Measurements from ENCODE around the gene TGIF1. TPM values are rescaled to one million over a fixed set of nuclear protein-coding genes. Genes with fewer than 3 reads are reported as not detected.

Gene TGIF1
- total and polyA plus RNA-seq, 9 of the 15 experiments (the other 6 are each of a cell fraction or from before 2014, with no cell fraction given), result 16.1 to 77.7 (median 44.6) TPM

- TF ChIP-seq RFX7 (CRISPR knock-in tag; IDR thresholded peaks at IDR 0.05), result no peak
- no peak for TF ChIP-seq PHTF2 (CRISPR knock-in tag; IDR thresholded peaks at IDR 0.05)
- TF ChIP-seq DACH1 (IDR thresholded peaks at IDR 0.05; ENCODE audit: partially characterized antibody), result no peak
- TF ChIP-seq GTF2A2 (tag; IDR thresholded peaks at IDR 0.05), result no peak
- TF ChIP-seq CREB3 (tag; conservative IDR thresholded peaks at IDR 0.05; ENCODE audit: low read depth), result no peak
- no peak for TF ChIP-seq SMC3 (conservative IDR thresholded peaks at IDR 0.05; ENCODE audit: insufficient read depth, low read depth, low read length)
- TF ChIP-seq KLF10 (CRISPR knock-in tag; IDR thresholded peaks at IDR 0.05), result no peak; the same call in 1 of the 2 replicates
- TF ChIP-seq POLR3A (IDR thresholded peaks at IDR 0.05; ENCODE audit: borderline replicate concordance, extremely low read depth, insufficient read depth, insufficient read length), result no peak
- no peak for TF ChIP-seq CEBPB (tag; IDR thresholded peaks at IDR 0.05)
- TF ChIP-seq MEF2D (tag; conservative IDR thresholded peaks at IDR 0.05; ENCODE audit: low read depth), result no peak
- TF ChIP-seq RAD21 (CRISPR knock-in tag; conservative IDR thresholded peaks at IDR 0.05 in 1 of 2, IDR thresholded peaks at IDR 0.05 in 1 of 2), result peak; percentile 14 to 18; a peak in 2 of 4 replicates
- no peak for TF ChIP-seq RBM17 (IDR thresholded peaks at IDR 0.05; ENCODE audit: borderline replicate concordance, low read depth, low read length)
- no peak for TF ChIP-seq SAP30 (IDR thresholded peaks at IDR 0.05; ENCODE audit: borderline replicate concordance, insufficient read depth, low read depth, low read length, poor library complexity, severe bottlenecking)
- no peak for TF ChIP-seq CUX1 (CRISPR knock-in tag; IDR thresholded peaks at IDR 0.05)
- TF ChIP-seq ARNT (IDR thresholded peaks at IDR 0.05), result no peak
- no peak for TF ChIP-seq DDX20 (tag; IDR thresholded peaks at IDR 0.05; ENCODE audit: low read depth)
- TF ChIP-seq TAF9B (IDR thresholded peaks at IDR 0.05; ENCODE audit: partially characterized antibody), result no peak
- TF ChIP-seq HMBOX1 (IDR thresholded peaks at IDR 0.05), result 0 out of 2 replicates have a peak, but pooled peaks have one; percentile 20
These were observed 1.4 kb downstream of the TGIF1 start (continued) for GRCh38 chr18:3451183-3451988.

Data from K562 (cell line).